ENCODE measurements around the gene TNRC6C. TPM values are rescaled to one million over a fixed set of nuclear protein-coding genes. Genes with fewer than 3 reads are reported as not detected.

The TNRC6C gene
- total RNA-seq, 2 experiments from 2014 or later: 50.7 to 57.3 TPM

- no peak overlapping the region for H3K27ac Mint-ChIP-seq
- H3K36me3 ChIP-seq (ENCODE audit: insufficient read depth, low read length): peaks cover 60% of the 10 kb centered on the region
- POLR2A ChIA-PET: interaction anchor here (0.6 kb wide), 1 partner anchor 62 kb away, joined by 3 read pairs; no protein-coding TSS in a partner anchor
- no peaks in the 10 kb centered on the region for H3K9me3 Mint-ChIP-seq
- ATAC-seq (ENCODE audit: poor library complexity) (no peak), DNase-seq (no peak)
- no peak overlapping the region for H3K4me3 ChIP-seq (ENCODE audit: low read length)
- H3K4me1 ChIP-seq (ENCODE audit: insufficient read depth, low read length): peaks cover 1% of the 10 kb centered on the region
- H3K4me1 Mint-ChIP-seq (ENCODE audit: low read depth): peaks cover 14% of the 10 kb centered on the region
- no peaks in the 10 kb centered on the region for H3K27me3 Mint-ChIP-seq
- intact Hi-C loops (cut with DNase I, micrococcal nuclease): loop anchor here in 1 of 2 experiments (5.0 kb wide), 1 partner anchor 43 kb away; no protein-coding TSS in a partner anchor
- H3K27ac ChIP-seq (ENCODE audit: low read depth in 1 of 2, low read length in 2 of 2): no peak overlapping the region
- no peak overlapping the region for H3K4me3 Mint-ChIP-seq
- H3K36me3 Mint-ChIP-seq (ENCODE audit: low read depth): peaks cover 79% of the 10 kb centered on the region
- no peak for TF ChIP-seq CTCF (IDR thresholded peaks at IDR 0.05)
- CTCF ChIA-PET: interaction anchor here (1.1 kb wide), 1 partner anchor 15 kb away, joined by 4 read pairs; no protein-coding TSS in a partner anchor
- no peaks in the 10 kb centered on the region for H3K9me3 ChIP-seq (ENCODE audit: control insufficient read depth in 1 of 2, insufficient read depth in 1 of 2, low read length in 2 of 2)
- no peaks in the 10 kb centered on the region for H3K27me3 ChIP-seq (ENCODE audit: control insufficient read depth in 1 of 2, insufficient read depth in 2 of 2, low read length in 2 of 2)
Measured at GRCh38 chr17:78034429-78035091, 76.1 kb downstream of the TNRC6C start.

GRCh38 chr17:78037280-78037679 is 78.8 kb downstream of the TNRC6C start:
- POLR2A ChIA-PET: no interaction called here
- H3K9me3 ChIP-seq (ENCODE audit: control insufficient read depth in 1 of 2, insufficient read depth in 1 of 2, low read length in 2 of 2): no peaks in the 10 kb centered on the region
- no peak for TF ChIP-seq CTCF (IDR thresholded peaks at IDR 0.05)
- peaks cover 12% of the 10 kb centered on the region for H3K4me1 ChIP-seq (ENCODE audit: insufficient read depth, low read length)
- Mint-ChIP-seq H3K9me3 (no peaks in the 10 kb centered on the region), H3K27me3 (no peaks in the 10 kb centered on the region), H3K4me3 (no peak overlapping the region), H3K36me3 (ENCODE audit: low read depth) (peaks cover 84% of the 10 kb centered on the region), H3K27ac (no peak overlapping the region), H3K4me1 (ENCODE audit: low read depth) (peaks cover 39% of the 10 kb centered on the region)
- no peaks in the 10 kb centered on the region for H3K27me3 ChIP-seq (ENCODE audit: control insufficient read depth in 1 of 2, insufficient read depth in 2 of 2, low read length in 2 of 2)
- CTCF ChIA-PET: interaction anchor here (2.5 kb wide), 1 partner anchor 18 kb away, joined by 7 read pairs; no protein-coding TSS in a partner anchor
- no peak overlapping the region for H3K27ac ChIP-seq (ENCODE audit: low read depth in 1 of 2, low read length in 2 of 2)
- H3K4me3 ChIP-seq (ENCODE audit: low read length): no peak overlapping the region
- peaks cover 49% of the 10 kb centered on the region for H3K36me3 ChIP-seq (ENCODE audit: insufficient read depth, low read length)
- intact Hi-C loops (cut with DNase I, micrococcal nuclease): loop anchor here in 1 of 2 experiments (5.0 kb wide), 1 partner anchor 40 kb away; no protein-coding TSS in a partner anchor
- no peak for DNase-seq
- ATAC-seq (ENCODE audit: poor library complexity): no peak

GRCh38 chr17:78038748-78039288 is 80.3 kb downstream of the TNRC6C start:
- DNase-seq: no peak
- Histone ChIP-seq H3K9me3 (ENCODE audit: control insufficient read depth in 1 of 2, insufficient read depth in 1 of 2, low read length in 2 of 2) (no peaks in the 10 kb centered on the region), H3K4me1 (ENCODE audit: insufficient read depth, low read length) (peaks cover 12% of the 10 kb centered on the region), H3K4me3 (ENCODE audit: low read length) (no peak overlapping the region), H3K36me3 (ENCODE audit: insufficient read depth, low read length) (peaks cover 38% of the 10 kb centered on the region), H3K27ac (ENCODE audit: low read depth in 1 of 2, low read length in 2 of 2) (no peak overlapping the region), H3K27me3 (ENCODE audit: control insufficient read depth in 1 of 2, insufficient read depth in 2 of 2, low read length in 2 of 2) (no peaks in the 10 kb centered on the region)
- no peak for TF ChIP-seq CTCF (IDR thresholded peaks at IDR 0.05)
- no peaks in the 10 kb centered on the region for H3K27me3 Mint-ChIP-seq
- POLR2A ChIA-PET: no interaction called here
- peaks cover 51% of the 10 kb centered on the region for H3K4me1 Mint-ChIP-seq (ENCODE audit: low read depth)
- no peak for ATAC-seq (ENCODE audit: poor library complexity)
- peaks cover 83% of the 10 kb centered on the region for H3K36me3 Mint-ChIP-seq (ENCODE audit: low read depth)
- no peaks in the 10 kb centered on the region for H3K9me3 Mint-ChIP-seq
- H3K27ac Mint-ChIP-seq: no peak overlapping the region
- H3K4me3 Mint-ChIP-seq: no peak overlapping the region
- intact Hi-C loops (cut with DNase I, micrococcal nuclease): loop anchor here in 1 of 2 experiments (5.0 kb wide), 1 partner anchor 38 kb away; no protein-coding TSS in a partner anchor
- CTCF ChIA-PET: no interaction called here

Measured in CD4-positive, alpha-beta T cell (primary cell).